ENCODE data around the gene DHH. TPM values are rescaled to one million over a fixed set of nuclear protein-coding genes. Genes with fewer than 3 reads are reported as not detected.

The DHH gene
- total RNA-seq, 2 donors from 2014 or later, result 1.2 to 2.4 TPM

DNA sequence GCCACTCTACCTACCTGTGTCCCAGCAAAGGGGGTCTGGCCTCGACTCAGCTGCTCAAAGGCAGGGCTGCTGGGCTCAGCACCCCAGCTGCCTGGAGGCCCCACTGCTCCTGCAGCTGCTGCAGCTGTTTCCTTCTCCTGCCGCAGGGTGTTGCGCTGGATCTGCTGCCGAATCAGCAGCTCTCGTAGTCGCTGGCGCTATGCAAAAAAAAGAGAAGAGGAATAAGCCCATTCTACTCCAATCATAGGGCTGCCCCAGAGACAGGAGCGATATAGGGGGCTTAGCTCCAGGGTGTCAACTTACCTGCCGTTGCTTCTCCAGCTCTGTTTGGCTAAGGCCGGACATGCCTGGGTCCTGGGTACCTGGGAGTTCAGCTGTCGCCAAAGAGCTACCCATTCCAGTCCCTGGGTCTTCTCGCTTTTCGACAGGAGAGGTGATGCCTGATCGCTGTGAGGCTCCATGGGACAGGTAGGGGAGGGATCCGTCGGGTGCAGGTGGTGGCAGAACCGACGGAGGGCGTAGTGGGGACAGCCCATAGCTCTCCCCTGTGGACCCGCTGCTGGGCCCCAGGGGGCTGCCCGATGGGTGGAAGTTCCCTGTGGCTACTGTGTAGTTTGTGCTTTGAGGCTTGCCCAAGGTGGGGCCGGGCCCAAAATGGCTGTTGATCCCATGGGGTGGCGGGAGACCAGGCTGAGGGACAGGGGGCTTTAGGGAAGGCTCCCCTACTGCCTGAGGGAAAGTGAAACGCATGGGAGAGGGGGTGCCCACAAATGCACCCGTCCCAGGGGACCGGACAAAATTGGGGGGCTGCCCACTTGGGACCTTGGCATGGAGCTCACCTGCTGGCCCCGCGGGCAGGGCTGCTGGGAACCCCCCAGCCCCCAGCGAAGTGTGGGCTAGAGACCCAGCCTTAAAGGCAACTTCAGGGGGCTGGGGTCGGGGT, 54.9 kb downstream of the DHH start:
- ATAC-seq (ENCODE audit: insufficient number of reproducible peaks, low FRiP score, low read depth), result no peak
- no peaks in the 10 kb centered on the region for H3K4me1 ChIP-seq (ENCODE audit: control insufficient read depth in 1 of 2, low read depth in 2 of 2)
- no peaks in the 10 kb centered on the region for H3K27me3 ChIP-seq (replicated peaks; ENCODE audit: insufficient read depth)
- no peaks in the 10 kb centered on the region for H3K9me3 ChIP-seq
- TF ChIP-seq, protein P1, sequence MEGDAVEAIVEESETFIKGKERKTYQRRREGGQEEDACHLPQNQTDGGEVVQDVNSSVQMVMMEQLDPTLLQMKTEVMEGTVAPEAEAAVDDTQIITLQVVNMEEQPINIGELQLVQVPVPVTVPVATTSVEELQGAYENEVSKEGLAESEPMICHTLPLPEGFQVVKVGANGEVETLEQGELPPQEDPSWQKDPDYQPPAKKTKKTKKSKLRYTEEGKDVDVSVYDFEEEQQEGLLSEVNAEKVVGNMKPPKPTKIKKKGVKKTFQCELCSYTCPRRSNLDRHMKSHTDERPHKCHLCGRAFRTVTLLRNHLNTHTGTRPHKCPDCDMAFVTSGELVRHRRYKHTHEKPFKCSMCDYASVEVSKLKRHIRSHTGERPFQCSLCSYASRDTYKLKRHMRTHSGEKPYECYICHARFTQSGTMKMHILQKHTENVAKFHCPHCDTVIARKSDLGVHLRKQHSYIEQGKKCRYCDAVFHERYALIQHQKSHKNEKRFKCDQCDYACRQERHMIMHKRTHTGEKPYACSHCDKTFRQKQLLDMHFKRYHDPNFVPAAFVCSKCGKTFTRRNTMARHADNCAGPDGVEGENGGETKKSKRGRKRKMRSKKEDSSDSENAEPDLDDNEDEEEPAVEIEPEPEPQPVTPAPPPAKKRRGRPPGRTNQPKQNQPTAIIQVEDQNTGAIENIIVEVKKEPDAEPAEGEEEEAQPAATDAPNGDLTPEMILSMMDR (IDR thresholded peaks at IDR 0.05), result no peak
- peaks cover 78% of the 10 kb centered on the region for H3K36me3 ChIP-seq
- no peak for DNase-seq (ENCODE audit: low spot score)
- H3K27ac ChIP-seq, result no peak overlapping the region
- no peak overlapping the region for H3K4me3 ChIP-seq

DNA sequence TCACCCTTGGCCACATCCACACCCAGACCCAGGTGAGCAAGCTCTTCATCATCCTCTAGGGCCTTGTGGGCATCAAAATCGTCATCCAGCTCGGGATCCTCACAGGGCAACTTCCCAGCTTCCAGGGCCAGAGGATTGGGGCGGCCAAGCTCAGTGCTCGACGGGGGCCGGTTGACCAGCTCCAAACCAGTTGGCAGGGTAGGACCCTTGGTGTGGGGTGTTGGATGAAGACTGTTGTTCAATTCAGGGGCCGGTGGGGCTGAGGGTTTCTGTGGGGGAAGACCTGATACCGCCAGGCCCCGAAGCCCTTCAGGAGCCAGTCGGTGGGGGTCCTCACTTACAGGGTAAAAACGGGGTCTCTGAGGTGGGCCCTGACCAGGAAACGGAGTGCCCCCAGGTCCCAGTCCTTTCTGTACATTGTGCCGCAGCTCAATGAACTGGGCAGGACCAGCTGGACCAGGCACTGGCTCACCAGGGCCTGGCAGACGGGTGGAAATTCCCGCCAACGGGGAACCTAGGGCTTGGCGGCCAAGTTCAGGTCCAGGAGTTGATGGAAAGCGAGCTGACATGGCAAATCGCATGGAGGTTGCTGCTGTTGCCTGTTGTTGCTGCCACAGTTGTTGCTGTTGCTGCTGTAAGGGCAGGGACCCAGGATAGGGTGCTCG, 56.2 kb downstream of the DHH start:
- DNase-seq (ENCODE audit: low spot score), result no peak
- no peak for ATAC-seq (ENCODE audit: insufficient number of reproducible peaks, low FRiP score, low read depth)
- Histone ChIP-seq H3K4me1 (ENCODE audit: control insufficient read depth in 1 of 2, low read depth in 2 of 2) (no peaks in the 10 kb centered on the region), H3K9me3 (no peaks in the 10 kb centered on the region), H3K4me3 (no peak overlapping the region), H3K36me3 (peaks cover 78% of the 10 kb centered on the region), H3K27ac (no peak overlapping the region), H3K27me3 (replicated peaks; ENCODE audit: insufficient read depth) (no peaks in the 10 kb centered on the region)
- TF ChIP-seq, protein P1 (IDR thresholded peaks at IDR 0.05), result no peak

DNA sequence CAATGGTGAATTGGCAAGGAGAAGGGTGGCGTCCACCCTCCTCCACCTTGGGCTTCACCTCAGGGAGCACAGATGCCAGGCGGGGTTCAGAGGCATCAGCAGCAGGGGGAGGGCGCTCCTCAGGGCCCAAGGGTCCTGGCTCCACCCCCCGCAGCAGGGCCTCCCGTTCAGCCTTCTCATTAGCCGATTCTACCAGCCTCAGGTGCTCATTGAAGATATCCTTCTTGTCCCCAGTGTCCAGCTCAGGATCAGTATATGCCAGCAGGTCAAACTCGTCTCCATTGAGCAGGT, 56.7 kb downstream of the DHH start:
- TF ChIP-seq, protein P1 (IDR thresholded peaks at IDR 0.05), result no peak
- Histone ChIP-seq H3K9me3 (no peaks in the 10 kb centered on the region), H3K36me3 (peaks cover 78% of the 10 kb centered on the region), H3K27ac (no peak overlapping the region), H3K4me3 (no peak overlapping the region), H3K27me3 (replicated peaks; ENCODE audit: insufficient read depth) (no peaks in the 10 kb centered on the region), H3K4me1 (ENCODE audit: control insufficient read depth in 1 of 2, low read depth in 2 of 2) (no peaks in the 10 kb centered on the region)
- ATAC-seq (ENCODE audit: insufficient number of reproducible peaks, low FRiP score, low read depth) (no peak), DNase-seq (ENCODE audit: low spot score) (no peak)

DNA sequence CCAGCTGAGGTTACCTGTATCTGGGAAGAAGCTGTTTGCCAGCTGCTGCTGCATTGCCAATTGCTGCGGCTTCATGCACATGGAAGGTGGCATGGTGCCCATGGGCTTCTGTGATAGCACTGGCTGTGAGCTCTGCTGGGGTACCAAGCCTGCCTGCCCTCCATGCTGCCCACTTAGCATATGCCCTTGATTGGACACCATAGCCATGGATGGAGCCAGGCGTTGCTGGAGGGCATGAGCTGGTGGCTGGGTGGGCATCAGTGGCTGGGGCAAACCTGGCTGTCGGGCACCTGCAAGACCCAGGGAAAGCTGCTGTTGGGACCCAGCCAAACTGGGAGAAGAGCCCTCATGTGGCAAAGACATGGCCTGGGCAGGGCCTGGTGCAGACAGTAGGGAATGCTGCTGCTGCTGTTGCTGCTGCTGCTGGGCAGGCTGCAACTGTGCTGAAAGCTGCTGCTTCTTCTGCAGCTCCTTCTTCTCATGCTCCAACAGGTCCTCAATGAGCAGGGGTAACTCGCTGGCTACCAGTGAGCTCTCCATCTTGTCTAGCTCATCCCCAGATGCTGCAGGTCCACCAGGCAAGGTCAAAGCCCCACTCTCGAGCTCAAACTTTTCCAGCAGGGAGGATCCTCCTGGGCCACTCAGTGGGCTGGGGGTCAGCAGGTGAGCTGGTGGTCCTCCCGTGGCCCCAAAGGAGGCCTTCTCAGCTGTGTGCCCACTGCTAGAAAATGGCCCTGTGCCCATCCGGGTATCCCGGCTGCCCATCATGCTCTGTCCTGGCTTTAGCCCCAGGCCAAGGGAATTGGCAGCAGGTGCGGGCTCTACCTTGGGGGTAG, 57.3 kb downstream of the DHH start:
- no peak for ATAC-seq (ENCODE audit: insufficient number of reproducible peaks, low FRiP score, low read depth)
- no peak for DNase-seq (ENCODE audit: low spot score)
- Histone ChIP-seq H3K9me3 (no peaks in the 10 kb centered on the region), H3K27me3 (replicated peaks; ENCODE audit: insufficient read depth) (no peaks in the 10 kb centered on the region), H3K36me3 (peaks cover 78% of the 10 kb centered on the region), H3K4me1 (ENCODE audit: control insufficient read depth in 1 of 2, low read depth in 2 of 2) (no peaks in the 10 kb centered on the region), H3K27ac (no peak overlapping the region), H3K4me3 (no peak overlapping the region)
- TF ChIP-seq, protein P1 (IDR thresholded peaks at IDR 0.05), result no peak

Other genes with a start within 250 kb of the DHH start
- 10 to 100 TPM; 53.7 to 92.6 TPM for gene DDX23, start 242.6 kb downstream of the DHH start, total RNA-seq
- 1 to 10 TPM; 1.8 to 2.6 TPM for gene RND1, start 228.9 kb downstream of the DHH start, total RNA-seq
- gene FKBP11, start 169.3 kb downstream of the DHH start, total RNA-seq, result 10 to 100 TPM; 19.0 to 22.2 TPM
- 10 to 100 TPM; 63.4 to 65.8 TPM for gene ARF3, start 137.3 kb downstream of the DHH start, total RNA-seq
- 1 to 10 TPM in 1 of 2 donors, under 1 TPM in 1; 0.54 to 2.3 TPM for gene WNT10B, start 123.1 kb downstream of the DHH start, total RNA-seq
- 1 to 10 TPM in 1 of 2 donors, not detected in 1; 1.2 TPM for gene WNT1, start 116.5 kb downstream of the DHH start, total RNA-seq
- under 1 TPM in 1 of 2 donors, not detected in 1; 0.14 TPM for gene DDN, start 95.4 kb downstream of the DHH start, total RNA-seq
- 10 to 100 TPM; 53.2 to 68.1 TPM for gene PRKAG1, start 76.0 kb downstream of the DHH start, total RNA-seq
- gene KMT2D, start 34.0 kb downstream of the DHH start, total RNA-seq, result 100 to 1,000 TPM in 1 of 2 donors, 10 to 100 TPM in 1; 56.5 to 101 TPM
- gene RHEBL1, start 24.8 kb downstream of the DHH start, total RNA-seq, result 1 to 10 TPM in 1 of 2 donors, not detected in 1; 1.3 TPM
- gene LMBR1L, start 16.0 kb upstream of the DHH start, total RNA-seq, result 10 to 100 TPM; 77.7 to 93.4 TPM
- 100 to 1,000 TPM; 501 to 945 TPM for gene TUBA1B, start 36.6 kb upstream of the DHH start, total RNA-seq
- 100 to 1,000 TPM; 107 to 259 TPM for gene TUBA1A, start 94.3 kb upstream of the DHH start, total RNA-seq
- gene TUBA1C, start 170.3 kb upstream of the DHH start, total RNA-seq, result 100 to 1,000 TPM; 239 to 277 TPM
- 1 to 10 TPM in 1 of 2 donors, not detected in 1; 2.5 TPM for gene PRPH, start 200.3 kb upstream of the DHH start, total RNA-seq
- gene TROAP, start 228.5 kb upstream of the DHH start, total RNA-seq, result under 1 TPM; 0.27 to 0.99 TPM
- not detected for gene C1QL4, start 242.4 kb upstream of the DHH start, total RNA-seq